Neural cell (in vitro differentiated cells): ENCODE results near the gene PRSS2.

Source experiments
- EP300 ChIP-seq: fragments of 450-650 bp; conservative IDR thresholded peaks from 2 replicates; pipeline ENCODE4 v1.6.1; 2014; ENCODE audit warnings: antibody characterized with exemption, mild to moderate bottlenecking, moderate library complexity; ENCODE audit not compliant: poor library complexity, severe bottlenecking
- EZH2 ChIP-seq: fragments of 200-600, 300-800 bp; shearing (Covaris generic), sonication (generic); IDR thresholded peaks from 2 replicates; pipeline ENCODE4 v1.6.1; 2014; ENCODE audit warnings: antibody characterized with exemption, low read length, borderline replicate concordance, mild to moderate bottlenecking; ENCODE audit not compliant: insufficient read depth, poor library complexity, severe bottlenecking
- POLR2AphosphoS5 ChIP-seq: IDR thresholded peaks from 2 replicates; pipeline ENCODE4 v1.6.1; 2012
- SMC3 ChIP-seq: fragments of 450-650 bp; conservative IDR thresholded peaks from 2 replicates; pipeline ENCODE4 v1.6.1; 2014; ENCODE audit warnings: antibody characterized with exemption, mild to moderate bottlenecking, moderate library complexity; ENCODE audit not compliant: poor library complexity
- TF ChIP-seq, protein P1 (sequence below): fragments of 450-650 bp; IDR thresholded peaks from 2 replicates; pipeline ENCODE4 v1.5.1; 2014; ENCODE audit warnings: antibody characterized with exemption, mild to moderate bottlenecking, moderate library complexity; ENCODE audit not compliant: poor library complexity, severe bottlenecking
- TF ChIP-seq, protein P2 (sequence below): IDR thresholded peaks from 2 replicates; pipeline ENCODE4 v1.6.1; 2012; ENCODE audit warnings: borderline replicate concordance

DNA sequence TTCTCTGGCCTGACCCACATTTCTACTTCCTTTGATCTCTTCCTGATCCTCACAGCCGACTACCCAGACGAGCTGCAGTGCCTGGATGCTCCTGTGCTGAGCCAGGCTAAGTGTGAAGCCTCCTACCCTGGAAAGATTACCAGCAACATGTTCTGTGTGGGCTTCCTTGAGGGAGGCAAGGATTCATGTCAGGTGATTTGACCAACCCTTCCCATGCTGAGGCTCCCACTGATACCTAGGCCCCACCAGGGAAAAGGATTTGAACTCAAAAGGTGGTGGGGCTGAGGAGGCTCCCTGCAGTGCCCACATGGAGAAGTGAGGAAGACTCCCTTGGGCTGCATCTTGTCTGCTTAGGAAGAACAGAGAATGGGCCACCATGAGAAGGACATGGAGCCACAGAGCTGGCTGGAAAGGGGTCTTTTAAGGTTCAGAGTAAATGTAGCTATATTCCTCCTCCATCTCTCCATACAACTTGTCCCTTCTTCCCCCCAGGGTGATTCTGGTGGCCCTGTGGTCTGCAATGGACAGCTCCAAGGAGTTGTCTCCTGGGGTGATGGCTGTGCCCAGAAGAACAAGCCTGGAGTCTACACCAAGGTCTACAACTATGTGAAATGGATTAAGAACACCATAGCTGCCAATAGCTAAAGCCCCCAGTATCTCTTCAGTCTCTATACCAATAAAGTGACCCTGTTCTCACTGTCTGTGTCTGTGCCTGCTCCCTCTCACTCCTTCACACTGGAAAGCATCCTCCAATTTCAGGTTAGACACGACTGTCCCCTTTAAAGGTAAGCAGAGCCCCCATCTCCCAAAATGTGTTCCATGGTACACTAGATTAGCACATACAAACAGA is 18.2 kb upstream of the PRSS2 start:
- TF ChIP-seq, protein P1, sequence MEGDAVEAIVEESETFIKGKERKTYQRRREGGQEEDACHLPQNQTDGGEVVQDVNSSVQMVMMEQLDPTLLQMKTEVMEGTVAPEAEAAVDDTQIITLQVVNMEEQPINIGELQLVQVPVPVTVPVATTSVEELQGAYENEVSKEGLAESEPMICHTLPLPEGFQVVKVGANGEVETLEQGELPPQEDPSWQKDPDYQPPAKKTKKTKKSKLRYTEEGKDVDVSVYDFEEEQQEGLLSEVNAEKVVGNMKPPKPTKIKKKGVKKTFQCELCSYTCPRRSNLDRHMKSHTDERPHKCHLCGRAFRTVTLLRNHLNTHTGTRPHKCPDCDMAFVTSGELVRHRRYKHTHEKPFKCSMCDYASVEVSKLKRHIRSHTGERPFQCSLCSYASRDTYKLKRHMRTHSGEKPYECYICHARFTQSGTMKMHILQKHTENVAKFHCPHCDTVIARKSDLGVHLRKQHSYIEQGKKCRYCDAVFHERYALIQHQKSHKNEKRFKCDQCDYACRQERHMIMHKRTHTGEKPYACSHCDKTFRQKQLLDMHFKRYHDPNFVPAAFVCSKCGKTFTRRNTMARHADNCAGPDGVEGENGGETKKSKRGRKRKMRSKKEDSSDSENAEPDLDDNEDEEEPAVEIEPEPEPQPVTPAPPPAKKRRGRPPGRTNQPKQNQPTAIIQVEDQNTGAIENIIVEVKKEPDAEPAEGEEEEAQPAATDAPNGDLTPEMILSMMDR = no peak
- no peak for TF ChIP-seq EP300
- no peak for TF ChIP-seq SMC3
- TF ChIP-seq EZH2 = no peak
- TF ChIP-seq, protein P2, sequence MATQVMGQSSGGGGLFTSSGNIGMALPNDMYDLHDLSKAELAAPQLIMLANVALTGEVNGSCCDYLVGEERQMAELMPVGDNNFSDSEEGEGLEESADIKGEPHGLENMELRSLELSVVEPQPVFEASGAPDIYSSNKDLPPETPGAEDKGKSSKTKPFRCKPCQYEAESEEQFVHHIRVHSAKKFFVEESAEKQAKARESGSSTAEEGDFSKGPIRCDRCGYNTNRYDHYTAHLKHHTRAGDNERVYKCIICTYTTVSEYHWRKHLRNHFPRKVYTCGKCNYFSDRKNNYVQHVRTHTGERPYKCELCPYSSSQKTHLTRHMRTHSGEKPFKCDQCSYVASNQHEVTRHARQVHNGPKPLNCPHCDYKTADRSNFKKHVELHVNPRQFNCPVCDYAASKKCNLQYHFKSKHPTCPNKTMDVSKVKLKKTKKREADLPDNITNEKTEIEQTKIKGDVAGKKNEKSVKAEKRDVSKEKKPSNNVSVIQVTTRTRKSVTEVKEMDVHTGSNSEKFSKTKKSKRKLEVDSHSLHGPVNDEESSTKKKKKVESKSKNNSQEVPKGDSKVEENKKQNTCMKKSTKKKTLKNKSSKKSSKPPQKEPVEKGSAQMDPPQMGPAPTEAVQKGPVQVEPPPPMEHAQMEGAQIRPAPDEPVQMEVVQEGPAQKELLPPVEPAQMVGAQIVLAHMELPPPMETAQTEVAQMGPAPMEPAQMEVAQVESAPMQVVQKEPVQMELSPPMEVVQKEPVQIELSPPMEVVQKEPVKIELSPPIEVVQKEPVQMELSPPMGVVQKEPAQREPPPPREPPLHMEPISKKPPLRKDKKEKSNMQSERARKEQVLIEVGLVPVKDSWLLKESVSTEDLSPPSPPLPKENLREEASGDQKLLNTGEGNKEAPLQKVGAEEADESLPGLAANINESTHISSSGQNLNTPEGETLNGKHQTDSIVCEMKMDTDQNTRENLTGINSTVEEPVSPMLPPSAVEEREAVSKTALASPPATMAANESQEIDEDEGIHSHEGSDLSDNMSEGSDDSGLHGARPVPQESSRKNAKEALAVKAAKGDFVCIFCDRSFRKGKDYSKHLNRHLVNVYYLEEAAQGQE = no peak
- no peak for TF ChIP-seq POLR2AphosphoS5
